BLaER1 (cell line): ENCODE results near the gene RBMS1.
"Not testable (repeated sequence)": the region's sequence is repeated elsewhere in the genome, so short reads cannot be mapped to it uniquely, and the experiment has no call there.

Source experiments
- H3K27ac ChIP-seq: shearing (Covaris generic); formaldehyde crosslinking; 2 replicates; pipeline ENCODE4 v1.8.1; 2022
- H3K27me3 ChIP-seq: shearing (Covaris generic); formaldehyde crosslinking; 2 replicates; pipeline ENCODE4 v1.8.1; 2022
- H3K36me3 ChIP-seq: shearing (Covaris generic); formaldehyde crosslinking; 2 replicates; pipeline ENCODE4 v1.8.1; 2022
- H3K4me1 ChIP-seq: shearing (Covaris generic); formaldehyde crosslinking; 2 replicates; pipeline ENCODE4 v1.8.1; 2022
- H3K4me2 ChIP-seq: shearing (Covaris generic); formaldehyde crosslinking; 2 replicates; pipeline ENCODE4 v1.8.1; 2022
- H3K4me3 ChIP-seq: shearing (Covaris generic); formaldehyde crosslinking; 2 replicates; pipeline ENCODE4 v1.8.1; 2022
- H3K9ac ChIP-seq: shearing (Covaris generic); formaldehyde crosslinking; 2 replicates; pipeline ENCODE4 v1.8.1; 2022
- H3K9me3 ChIP-seq: shearing (Covaris generic); formaldehyde crosslinking; 2 replicates; pipeline ENCODE4 v1.8.1; 2022
- H4K20me1 ChIP-seq: shearing (Covaris generic); formaldehyde crosslinking; 2 replicates; pipeline ENCODE4 v1.8.1; 2022
- Cebpa-rat ChIP-seq: shearing (Covaris generic); IDR thresholded peaks from 2 replicates; pipeline ENCODE4 v1.8.1; 2022

Gene RBMS1

GRCh38 chr2:160502478-160502877 is 8.9 kb upstream of the RBMS1 start:
- no peak overlapping the region for H3K27ac ChIP-seq
- H3K4me1 ChIP-seq, result no peaks in the 10 kb centered on the region
- no peaks in the 10 kb centered on the region for H4K20me1 ChIP-seq
- H3K9ac ChIP-seq, result no peak overlapping the region
- H3K27me3 ChIP-seq, result no peaks in the 10 kb centered on the region
- no peak overlapping the region for H3K4me2 ChIP-seq
- H3K9me3 ChIP-seq, result no peaks in the 10 kb centered on the region
- H3K36me3 ChIP-seq, result no peaks in the 10 kb centered on the region
- no peak for TF ChIP-seq Cebpa-rat
- no peak overlapping the region for H3K4me3 ChIP-seq

- TF ChIP-seq Cebpa-rat, result no peak
- H3K4me3 ChIP-seq, result no peak overlapping the region
- no peaks in the 10 kb centered on the region for H3K36me3 ChIP-seq
- no peaks in the 10 kb centered on the region for H3K27me3 ChIP-seq
- no peaks in the 10 kb centered on the region for H3K4me1 ChIP-seq
- no peaks in the 10 kb centered on the region for H3K9me3 ChIP-seq
- no peak overlapping the region for H3K9ac ChIP-seq
- H4K20me1 ChIP-seq, result no peaks in the 10 kb centered on the region
- no peak overlapping the region for H3K27ac ChIP-seq
- H3K4me2 ChIP-seq, result no peak overlapping the region
Observed at GRCh38 chr2:160501370-160501769, 7.8 kb upstream of the RBMS1 start.

- H3K4me3 ChIP-seq, result no peak overlapping the region
- peaks cover 8% of the 10 kb centered on the region; the same call in 1 of the 2 replicates for H3K27me3 ChIP-seq
- no peaks in the 10 kb centered on the region for H3K4me1 ChIP-seq
- H4K20me1 ChIP-seq, result no peaks in the 10 kb centered on the region
- no peaks in the 10 kb centered on the region for H3K36me3 ChIP-seq
- H3K9me3 ChIP-seq, result no peaks in the 10 kb centered on the region
- no peak for TF ChIP-seq Cebpa-rat
- no peak overlapping the region for H3K4me2 ChIP-seq
- no peak overlapping the region for H3K27ac ChIP-seq
- no peak overlapping the region for H3K9ac ChIP-seq
Observed at GRCh38 chr2:160499865-160500264, 6.3 kb upstream of the RBMS1 start.

- no peak for TF ChIP-seq Cebpa-rat
- no peaks in the 10 kb centered on the region for H3K9me3 ChIP-seq
- H3K9ac ChIP-seq, result no peak overlapping the region
- no peaks in the 10 kb centered on the region for H3K4me1 ChIP-seq
- H3K27me3 ChIP-seq, result peaks cover 22% of the 10 kb centered on the region
- H3K4me3 ChIP-seq, result no peak overlapping the region
- H3K36me3 ChIP-seq, result no peaks in the 10 kb centered on the region
- H3K27ac ChIP-seq, result no peak overlapping the region
- no peak overlapping the region for H3K4me2 ChIP-seq
- no peaks in the 10 kb centered on the region for H4K20me1 ChIP-seq
Observed at GRCh38 chr2:160498137-160498536, 4.5 kb upstream of the RBMS1 start.

GRCh38 chr2:160494201-160494644 is 616 bp upstream of the RBMS1 start:
- H4K20me1 ChIP-seq, result 0 out of 2 replicates have a peak, but pooled peaks cover 8% of the 10 kb centered on the region
- no peak overlapping the region for H3K27ac ChIP-seq
- H3K9me3 ChIP-seq, result no peaks in the 10 kb centered on the region
- H3K27me3 ChIP-seq, result peaks cover 42% of the 10 kb centered on the region
- no peak overlapping the region for H3K9ac ChIP-seq
- peak overlapping the region; percentile 98 for H3K4me2 ChIP-seq
- TF ChIP-seq Cebpa-rat, result no peak
- H3K4me1 ChIP-seq, result no peaks in the 10 kb centered on the region
- peak overlapping the region; percentile 79 for H3K4me3 ChIP-seq
- no peaks in the 10 kb centered on the region for H3K36me3 ChIP-seq

- Histone ChIP-seq H3K4me3 (peak overlapping the region; percentile 79), H3K4me1 (no peaks in the 10 kb centered on the region), H3K9ac (peak overlapping the region; percentile 72), H3K36me3 (no peaks in the 10 kb centered on the region), H3K4me2 (peak overlapping the region; percentile 98), H3K27me3 (peaks cover 42% of the 10 kb centered on the region), H4K20me1 (0 out of 2 replicates have a peak, but pooled peaks cover 8% of the 10 kb centered on the region), H3K27ac (no peak overlapping the region), H3K9me3 (no peaks in the 10 kb centered on the region)
- no peak for TF ChIP-seq Cebpa-rat
Observed at GRCh38 chr2:160492401-160493226, 993 bp downstream of the RBMS1 start.

GRCh38 chr2:160491911-160492371 is 1.7 kb downstream of the RBMS1 start:
- no peak overlapping the region for H3K27ac ChIP-seq
- H3K9me3 ChIP-seq, result no peaks in the 10 kb centered on the region
- TF ChIP-seq Cebpa-rat, result no peak
- no peak overlapping the region for H3K9ac ChIP-seq
- peak overlapping the region; percentile 79; the same call in 1 of the 2 replicates for H3K4me3 ChIP-seq
- peak overlapping the region; percentile 98; the same call in 1 of the 2 replicates for H3K4me2 ChIP-seq
- no peaks in the 10 kb centered on the region for H3K4me1 ChIP-seq
- H3K27me3 ChIP-seq, result peaks cover 42% of the 10 kb centered on the region
- 0 out of 2 replicates have a peak, but pooled peaks cover 8% of the 10 kb centered on the region for H4K20me1 ChIP-seq
- no peaks in the 10 kb centered on the region for H3K36me3 ChIP-seq

GRCh38 chr2:160490733-160491685 is 2.6 kb downstream of the RBMS1 start:
- H3K9me3 ChIP-seq, result no peaks in the 10 kb centered on the region
- no peak overlapping the region for H3K4me2 ChIP-seq
- H3K9ac ChIP-seq, result no peak overlapping the region
- H3K4me3 ChIP-seq, result no peak overlapping the region
- no peaks in the 10 kb centered on the region for H3K36me3 ChIP-seq
- no peak for TF ChIP-seq Cebpa-rat
- no peak overlapping the region for H3K27ac ChIP-seq
- peaks cover 42% of the 10 kb centered on the region for H3K27me3 ChIP-seq
- H3K4me1 ChIP-seq, result no peaks in the 10 kb centered on the region
- 0 out of 2 replicates have a peak, but pooled peaks cover 8% of the 10 kb centered on the region for H4K20me1 ChIP-seq

GRCh38 chr2:160489111-160489510 is 4.5 kb downstream of the RBMS1 start:
- Histone ChIP-seq H4K20me1 (0 out of 2 replicates have a peak, but pooled peaks cover 8% of the 10 kb centered on the region), H3K9me3 (no peaks in the 10 kb centered on the region), H3K4me1 (no peaks in the 10 kb centered on the region), H3K27me3 (peaks cover 28% of the 10 kb centered on the region), H3K9ac (no peak overlapping the region), H3K4me3 (no peak overlapping the region), H3K4me2 (no peak overlapping the region), H3K27ac (no peak overlapping the region), H3K36me3 (no peaks in the 10 kb centered on the region)
- no peak for TF ChIP-seq Cebpa-rat

GRCh38 chr2:160488289-160488688 is 5.3 kb downstream of the RBMS1 start:
- H3K27ac ChIP-seq, H3K9ac ChIP-seq, H3K4me3 ChIP-seq, H3K9me3 ChIP-seq, H3K4me1 ChIP-seq, H3K36me3 ChIP-seq, H3K4me2 ChIP-seq, H4K20me1 ChIP-seq: not testable (repeated sequence)
- H3K27me3 ChIP-seq, result peaks cover 22% of the 10 kb centered on the region
